ENCODE measurements around the gene MYOF. TPM values are rescaled to one million over a fixed set of nuclear protein-coding genes. Genes with fewer than 3 reads are reported as not detected.

The MYOF gene
- total RNA-seq, 4 donors from 2014 or later, result 41.2 to 114 (median 86.9) TPM

GRCh38 chr10:93272884-93273675 lies 209.1 kb downstream of the MYOF start:
- no peaks in the 10 kb centered on the region for H3K27me3 ChIP-seq
- H3K36me3 ChIP-seq, result no peaks in the 10 kb centered on the region
- H3K27ac ChIP-seq, result no peak overlapping the region
- no peaks in the 10 kb centered on the region for H3K9me3 ChIP-seq
- intact Hi-C loops (cut with DNase I; ENCODE audit: low total_unique reads), result no loop called here
- TF ChIP-seq, protein P1, sequence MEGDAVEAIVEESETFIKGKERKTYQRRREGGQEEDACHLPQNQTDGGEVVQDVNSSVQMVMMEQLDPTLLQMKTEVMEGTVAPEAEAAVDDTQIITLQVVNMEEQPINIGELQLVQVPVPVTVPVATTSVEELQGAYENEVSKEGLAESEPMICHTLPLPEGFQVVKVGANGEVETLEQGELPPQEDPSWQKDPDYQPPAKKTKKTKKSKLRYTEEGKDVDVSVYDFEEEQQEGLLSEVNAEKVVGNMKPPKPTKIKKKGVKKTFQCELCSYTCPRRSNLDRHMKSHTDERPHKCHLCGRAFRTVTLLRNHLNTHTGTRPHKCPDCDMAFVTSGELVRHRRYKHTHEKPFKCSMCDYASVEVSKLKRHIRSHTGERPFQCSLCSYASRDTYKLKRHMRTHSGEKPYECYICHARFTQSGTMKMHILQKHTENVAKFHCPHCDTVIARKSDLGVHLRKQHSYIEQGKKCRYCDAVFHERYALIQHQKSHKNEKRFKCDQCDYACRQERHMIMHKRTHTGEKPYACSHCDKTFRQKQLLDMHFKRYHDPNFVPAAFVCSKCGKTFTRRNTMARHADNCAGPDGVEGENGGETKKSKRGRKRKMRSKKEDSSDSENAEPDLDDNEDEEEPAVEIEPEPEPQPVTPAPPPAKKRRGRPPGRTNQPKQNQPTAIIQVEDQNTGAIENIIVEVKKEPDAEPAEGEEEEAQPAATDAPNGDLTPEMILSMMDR (IDR thresholded peaks at IDR 0.05), result no peak
- no peak for TF ChIP-seq POLR2A (IDR thresholded peaks at IDR 0.05)
- DNase-seq, result no peak
- no peak overlapping the region for H3K4me3 ChIP-seq
- H3K4me1 ChIP-seq, result no peaks in the 10 kb centered on the region

DNA sequence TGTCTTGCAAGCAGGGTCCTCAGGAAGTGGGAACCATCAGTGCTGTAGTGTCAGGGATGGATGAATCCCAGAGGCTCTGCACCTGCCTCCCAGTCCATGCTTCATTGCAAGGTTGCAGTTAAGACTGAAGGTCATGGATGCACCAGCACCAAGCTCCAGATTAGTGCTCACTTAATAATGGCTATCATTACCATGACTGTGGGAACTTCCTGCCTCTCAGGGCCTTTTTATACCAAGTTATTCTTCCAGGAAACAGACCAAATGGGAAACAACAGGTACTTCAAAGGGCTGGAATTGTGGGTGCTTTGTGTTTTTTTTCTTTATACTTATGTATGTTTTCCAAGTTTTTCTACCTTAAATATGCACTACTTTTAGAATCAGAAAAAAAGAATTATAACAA lies 210.8 kb downstream of the MYOF start:
- Histone ChIP-seq H3K27ac (no peak overlapping the region), H3K36me3 (no peaks in the 10 kb centered on the region), H3K4me1 (no peaks in the 10 kb centered on the region), H3K27me3 (no peaks in the 10 kb centered on the region), H3K4me3 (no peak overlapping the region), H3K9me3 (no peaks in the 10 kb centered on the region)
- DNase-seq, result no peak
- TF ChIP-seq POLR2A (IDR thresholded peaks at IDR 0.05), result no peak
- TF ChIP-seq, protein P1 (IDR thresholded peaks at IDR 0.05), result no peak
- intact Hi-C loops (cut with DNase I; ENCODE audit: low total_unique reads), result no loop called here

GRCh38 chr10:93269281-93269680 lies 212.9 kb downstream of the MYOF start:
- Histone ChIP-seq H3K9me3 (no peaks in the 10 kb centered on the region), H3K4me1 (no peaks in the 10 kb centered on the region), H3K27ac (no peak overlapping the region), H3K36me3 (no peaks in the 10 kb centered on the region), H3K27me3 (no peaks in the 10 kb centered on the region), H3K4me3 (no peak overlapping the region)
- no peak for DNase-seq
- intact Hi-C loops (cut with DNase I; ENCODE audit: low total_unique reads), result no loop called here
- TF ChIP-seq, protein P1 (IDR thresholded peaks at IDR 0.05), result no peak
- TF ChIP-seq POLR2A (IDR thresholded peaks at IDR 0.05), result no peak

DNA sequence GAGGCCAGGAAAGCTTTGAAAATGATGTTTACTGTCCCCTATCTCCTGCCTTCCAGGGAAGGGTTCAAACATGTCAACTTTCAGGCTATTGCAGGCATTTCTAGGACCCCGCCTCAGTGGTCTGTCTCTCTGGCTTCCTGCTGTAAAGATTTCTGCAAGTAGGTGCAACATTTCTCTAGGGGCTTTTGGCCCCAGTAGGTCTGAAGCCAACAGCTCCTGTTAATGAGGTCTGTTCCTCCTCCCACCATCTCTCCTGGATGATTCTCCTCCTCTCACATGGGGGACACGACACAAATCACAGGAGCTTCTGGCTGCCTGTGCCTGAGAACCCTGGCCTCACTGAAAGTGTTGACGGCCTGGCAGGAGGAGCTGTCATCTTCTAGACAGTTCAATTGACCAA lies 214.1 kb downstream of the MYOF start:
- DNase-seq, result no peak

DNA sequence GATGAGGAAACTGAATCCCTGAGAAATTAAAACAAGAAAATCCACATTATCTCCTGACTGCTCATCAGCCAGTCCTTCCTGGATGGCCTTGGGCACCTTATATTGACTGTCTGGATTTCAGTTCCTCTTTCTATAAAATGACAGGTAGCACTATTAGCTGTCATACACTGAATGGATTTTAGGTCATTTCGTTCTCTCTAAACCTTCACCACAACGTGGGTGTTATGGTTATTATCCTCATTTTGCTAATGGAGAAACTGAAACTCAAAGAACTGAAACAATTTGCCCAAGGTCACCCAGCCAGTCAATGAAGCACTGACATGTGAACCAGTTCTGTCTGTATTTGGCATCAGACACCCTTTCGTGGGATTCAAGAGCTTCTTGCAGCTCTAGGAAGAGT lies 214.6 kb downstream of the MYOF start:
- H3K4me1 ChIP-seq, result no peaks in the 10 kb centered on the region
- intact Hi-C loops (cut with DNase I; ENCODE audit: low total_unique reads), result no loop called here
- H3K27me3 ChIP-seq, result no peaks in the 10 kb centered on the region
- no peaks in the 10 kb centered on the region for H3K9me3 ChIP-seq
- H3K27ac ChIP-seq, result no peak overlapping the region
- H3K36me3 ChIP-seq, result no peaks in the 10 kb centered on the region
- TF ChIP-seq, protein P1 (IDR thresholded peaks at IDR 0.05), result no peak
- TF ChIP-seq POLR2A (IDR thresholded peaks at IDR 0.05), result no peak
- no peak for DNase-seq
- no peak overlapping the region for H3K4me3 ChIP-seq

More for the DNA sequence above, 214.1 kb downstream of the MYOF start:
- intact Hi-C loops (cut with DNase I; ENCODE audit: low total_unique reads), result no loop called here
- no peak overlapping the region for H3K4me3 ChIP-seq
- H3K9me3 ChIP-seq, result no peaks in the 10 kb centered on the region
- no peak overlapping the region for H3K27ac ChIP-seq
- TF ChIP-seq, protein P1 (IDR thresholded peaks at IDR 0.05), result no peak
- no peak for TF ChIP-seq POLR2A (IDR thresholded peaks at IDR 0.05)
- no peaks in the 10 kb centered on the region for H3K36me3 ChIP-seq
- H3K4me1 ChIP-seq, result no peaks in the 10 kb centered on the region
- no peaks in the 10 kb centered on the region for H3K27me3 ChIP-seq
